HG02798 (cell line): Measurements from ENCODE around the gene TTYH1.

ENCODE experiments used
- ATAC-seq: cut with Tn5 transposase; IDR thresholded peaks from one replicate; pipeline ENCODE4 v1.9.1; 2021; ENCODE audit warnings: mild to moderate bottlenecking; ENCODE audit not compliant: unreplicated experiment, poor library complexity

Gene TTYH1

DNA sequence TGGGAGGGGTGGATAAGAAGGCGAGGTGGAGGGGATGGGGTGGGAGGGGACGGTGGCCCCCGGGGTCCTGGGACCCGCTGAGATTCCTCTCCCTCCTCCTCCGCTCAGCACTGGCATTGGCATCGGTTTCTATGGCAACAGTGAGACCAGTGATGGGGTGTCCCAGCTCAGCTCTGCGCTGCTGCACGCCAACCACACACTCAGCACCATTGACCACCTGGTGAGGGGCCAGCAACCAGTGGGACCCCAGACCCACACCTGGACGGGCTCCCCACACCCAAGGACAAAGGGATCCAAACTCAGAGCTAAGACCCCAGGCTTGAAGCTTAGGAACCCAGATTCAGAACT lies 5.9 kb downstream of the TTYH1 start:
- ATAC-seq: no peak

DNA sequence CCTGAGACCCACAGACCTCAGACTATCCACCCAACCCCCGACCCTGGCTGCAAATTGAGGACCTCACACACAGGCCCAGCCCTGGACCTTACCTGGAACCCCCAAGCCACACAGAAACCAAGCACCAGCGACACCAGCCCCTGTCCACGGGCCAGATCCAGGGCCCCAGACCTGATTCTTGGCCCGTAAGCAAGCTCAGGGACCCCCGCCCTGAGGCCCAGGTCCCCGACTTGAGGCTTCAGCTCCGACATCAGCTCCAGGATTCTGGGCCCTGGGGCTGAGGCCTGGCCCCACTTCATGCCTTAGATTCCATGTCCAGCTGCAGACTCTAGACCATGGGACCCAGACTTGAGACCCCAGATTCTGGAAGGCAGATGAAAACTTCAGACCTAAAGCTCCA lies 6.3 kb downstream of the TTYH1 start:
- no peak for ATAC-seq

DNA sequence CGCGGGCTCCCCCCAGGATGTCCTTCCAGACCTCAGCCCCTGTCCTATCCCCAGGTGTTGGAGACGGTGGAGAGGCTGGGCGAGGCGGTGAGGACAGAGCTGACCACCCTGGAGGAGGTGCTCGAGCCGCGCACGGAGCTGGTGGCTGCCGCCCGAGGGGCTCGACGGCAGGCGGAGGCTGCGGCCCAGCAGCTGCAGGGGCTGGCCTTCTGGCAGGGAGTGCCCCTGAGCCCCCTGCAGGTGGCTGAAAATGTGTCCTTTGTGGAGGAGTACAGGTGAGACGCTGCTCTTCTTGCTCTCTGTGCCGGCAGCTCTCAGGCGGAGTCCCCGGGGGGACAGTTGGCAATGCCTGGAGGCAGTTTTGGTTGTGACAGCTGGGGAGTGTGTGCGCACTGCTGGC lies 6.9 kb downstream of the TTYH1 start:
- ATAC-seq: no peak

DNA sequence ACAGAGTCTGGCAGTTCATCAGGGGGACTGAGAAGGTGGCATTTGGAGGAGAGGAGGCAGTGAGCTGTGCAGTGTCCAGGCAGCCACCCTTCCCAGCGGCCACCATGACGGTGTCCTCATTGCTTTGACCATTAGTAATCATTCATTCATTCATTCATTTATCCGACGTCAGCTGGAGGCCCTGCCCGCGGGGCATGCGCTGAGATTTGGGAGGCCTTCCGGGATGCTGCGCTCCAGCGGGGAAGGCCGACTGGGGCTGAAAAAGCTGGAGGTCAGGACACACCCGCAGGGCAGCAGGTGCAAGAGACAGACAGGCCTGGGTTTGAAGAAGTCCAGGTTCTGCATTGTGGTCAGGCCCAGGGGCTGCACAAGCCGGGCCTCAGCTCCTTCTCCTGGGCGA lies 8.9 kb downstream of the TTYH1 start:
- ATAC-seq: no peak

DNA sequence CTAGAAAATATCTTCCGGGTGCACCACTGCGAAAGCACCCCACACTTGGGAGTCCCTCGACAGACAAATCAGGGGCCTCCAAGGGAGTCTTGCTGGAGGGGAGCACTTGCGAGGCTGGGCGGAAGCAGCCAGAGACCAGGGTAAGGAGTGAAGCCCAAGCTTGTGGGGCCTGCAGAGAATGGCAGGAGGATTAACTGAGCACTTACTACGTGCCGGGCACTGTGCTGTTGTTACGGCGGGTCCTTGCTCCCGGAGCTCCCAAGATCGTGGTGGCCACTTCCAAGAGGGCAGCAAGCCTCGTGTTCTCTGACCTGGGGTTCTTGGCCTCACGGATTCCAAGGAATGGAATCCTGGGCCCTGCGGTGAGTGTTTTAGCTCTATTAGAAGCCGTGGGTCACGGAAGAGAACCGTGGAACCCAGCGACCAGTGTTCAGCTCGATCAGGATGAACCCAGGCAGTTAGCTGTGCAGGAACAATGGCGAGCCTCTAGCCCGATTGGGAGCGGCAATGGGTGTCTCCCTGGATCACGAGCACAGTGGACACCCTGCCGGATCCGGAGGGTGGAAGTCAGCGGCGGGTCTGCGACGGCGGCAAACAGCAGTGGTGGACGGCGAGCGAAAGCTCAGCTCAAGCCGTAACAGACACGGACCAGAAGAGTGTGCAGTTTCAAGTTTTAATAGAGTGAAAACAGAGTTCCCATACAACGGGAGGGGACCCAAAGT lies 9.6 kb downstream of the TTYH1 start:
- ATAC-seq: no peak

DNA sequence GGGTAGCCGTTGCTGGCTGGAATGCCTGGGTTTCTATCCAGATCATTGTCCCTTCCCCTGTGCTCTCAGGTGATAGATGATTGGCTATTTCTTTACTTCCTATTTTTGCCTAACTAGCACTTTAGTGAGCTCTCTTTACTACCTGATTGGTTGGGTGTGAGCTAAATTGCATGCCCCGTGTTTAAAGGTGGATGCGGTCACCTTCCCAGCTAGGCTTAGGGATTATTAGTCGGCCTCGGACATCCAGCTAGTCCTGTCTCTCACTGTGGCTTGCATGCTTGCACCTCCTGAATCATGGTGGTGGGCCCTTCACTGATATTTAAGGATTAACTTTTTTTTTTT lies 10.1 kb downstream of the TTYH1 start:
- ATAC-seq: no peak

DNA sequence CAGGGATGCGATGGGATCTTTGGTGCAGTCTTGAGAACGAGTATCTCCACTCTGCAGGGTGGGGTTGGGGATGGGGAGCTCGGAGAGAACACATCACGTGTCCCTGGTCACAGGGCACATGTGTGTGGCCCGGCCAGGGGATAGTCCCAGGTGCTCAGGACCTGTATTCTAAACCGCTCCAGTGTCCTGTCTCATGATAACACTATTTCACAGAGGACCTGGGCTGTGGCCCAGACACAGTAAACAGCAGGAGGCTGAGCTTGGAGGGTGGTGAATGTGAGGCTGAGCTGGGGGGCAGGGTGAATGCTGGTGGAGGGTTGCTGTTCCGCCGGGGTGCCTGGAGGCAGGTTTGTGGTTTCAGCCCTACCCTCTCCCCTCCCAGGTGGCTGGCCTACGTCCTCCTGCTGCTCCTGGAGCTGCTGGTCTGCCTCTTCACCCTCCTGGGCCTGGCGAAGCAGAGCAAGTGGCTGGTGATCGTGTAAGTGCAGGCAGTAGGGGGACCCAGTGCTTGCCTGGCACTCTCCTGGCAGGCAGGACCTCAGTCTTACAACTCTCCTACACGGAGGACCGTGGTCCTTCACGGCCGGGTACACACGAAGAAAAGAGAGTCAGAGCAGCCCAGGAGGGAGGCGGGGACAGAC lies 11.1 kb downstream of the TTYH1 start:
- no peak for ATAC-seq

DNA sequence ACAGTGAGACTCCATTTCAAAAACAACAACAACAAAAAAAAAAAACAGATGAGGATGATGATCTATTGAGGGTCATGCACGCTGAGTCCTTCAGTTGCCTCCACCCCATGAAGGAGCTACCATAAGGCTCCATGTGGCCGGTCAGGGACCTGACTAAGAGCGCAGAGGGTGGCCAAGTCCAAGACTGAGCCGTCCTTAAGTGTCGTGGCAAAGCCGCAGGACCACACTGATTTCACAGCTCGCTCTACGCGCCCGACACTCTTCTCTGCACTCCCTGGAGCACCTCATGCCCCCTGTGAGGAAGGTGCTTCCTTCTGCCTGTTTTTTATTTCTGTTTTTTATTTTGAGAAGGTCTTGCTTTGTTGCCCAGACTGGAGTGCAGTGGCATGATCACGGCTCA lies 12.3 kb downstream of the TTYH1 start:
- ATAC-seq: no peak

DNA sequence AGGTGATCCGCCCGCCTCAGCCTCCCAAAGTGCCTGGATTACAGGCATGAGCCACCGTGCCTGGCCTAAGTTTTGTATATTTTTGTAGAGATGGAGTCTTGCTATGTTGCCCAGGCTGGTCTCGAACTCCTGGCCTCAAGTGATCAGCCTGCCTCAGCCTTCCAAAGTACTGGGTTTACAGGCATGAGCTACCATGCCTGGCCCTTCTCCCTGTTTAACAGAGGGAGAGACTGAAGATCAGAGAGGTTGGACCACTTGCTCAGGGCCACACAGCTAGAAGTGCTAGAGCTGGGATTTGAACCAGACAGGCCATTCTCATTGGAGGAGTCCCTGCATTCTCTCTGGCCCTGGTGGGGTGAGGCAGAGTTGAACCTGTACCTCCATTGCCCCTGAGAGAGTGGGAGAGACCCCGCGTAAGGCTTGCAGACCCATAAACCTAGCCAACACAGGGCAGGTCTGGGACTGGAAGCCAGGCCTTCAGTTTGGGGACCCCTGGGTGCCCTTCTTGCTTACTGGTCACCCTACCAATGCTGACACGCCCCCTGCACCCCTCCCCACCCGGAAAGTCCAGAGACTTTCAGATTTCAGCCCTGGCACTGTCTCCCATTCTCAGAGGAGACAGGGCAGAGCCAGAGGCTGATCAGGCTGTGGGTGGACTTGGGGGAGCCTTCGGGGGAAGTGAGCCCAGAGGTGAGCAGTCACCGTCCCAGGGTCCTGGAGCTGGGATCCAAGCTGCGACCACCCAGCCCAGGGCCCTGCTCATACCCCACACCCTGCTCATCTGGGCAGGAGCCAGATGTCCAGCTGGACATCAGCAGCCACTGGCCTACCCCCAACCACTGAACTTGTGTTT lies 13.3 kb downstream of the TTYH1 start:
- ATAC-seq: no peak

DNA sequence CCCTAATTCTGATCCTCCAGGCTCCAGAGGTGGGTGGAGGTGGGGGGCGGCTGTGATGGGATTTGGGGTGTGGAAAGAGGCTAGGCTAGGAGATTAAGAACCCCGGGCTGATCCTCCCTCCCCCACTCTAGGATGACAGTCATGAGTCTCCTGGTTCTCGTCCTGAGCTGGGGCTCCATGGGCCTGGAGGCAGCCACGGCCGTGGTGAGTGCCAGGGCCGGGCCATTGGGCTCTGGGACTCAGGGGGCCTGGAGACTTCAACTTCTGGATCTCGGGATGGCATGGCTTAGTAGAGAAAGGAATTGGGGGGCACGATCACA lies 13.9 kb downstream of the TTYH1 start:
- ATAC-seq: no peak

DNA sequence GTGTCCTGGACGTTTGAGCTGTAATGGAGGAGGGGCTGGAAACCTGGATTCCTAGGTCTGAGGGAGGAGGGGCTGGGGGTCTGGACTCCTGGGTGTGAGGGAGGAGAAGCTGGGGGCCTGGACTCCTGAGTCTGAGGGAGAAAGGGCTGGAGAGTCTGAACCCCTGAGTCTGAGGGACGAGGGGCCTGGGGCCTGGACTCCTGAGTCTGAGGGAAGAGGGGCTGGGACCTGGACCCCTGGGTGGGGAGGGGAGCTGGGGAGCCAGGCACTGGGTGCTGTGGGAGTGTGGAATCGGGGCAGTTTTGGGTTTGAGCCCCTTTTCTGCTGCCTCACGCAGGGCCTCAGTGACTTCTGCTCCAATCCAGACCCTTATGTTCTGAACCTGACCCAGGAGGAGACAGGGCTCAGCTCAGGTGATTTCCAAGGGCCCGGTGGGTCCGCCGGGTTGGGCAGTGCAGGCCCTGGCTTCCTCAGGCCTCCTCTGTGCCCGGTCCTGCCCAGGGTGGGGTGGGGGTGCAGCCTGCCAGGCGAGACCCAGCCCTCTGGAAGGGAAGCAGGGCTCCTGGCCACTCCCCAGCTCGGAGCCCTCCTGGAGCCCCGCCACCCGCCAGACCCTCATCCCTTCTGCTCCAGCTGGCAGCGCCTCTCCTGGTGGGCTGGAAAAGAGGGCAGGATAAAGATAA lies 14.4 kb downstream of the TTYH1 start:
- ATAC-seq: no peak

DNA sequence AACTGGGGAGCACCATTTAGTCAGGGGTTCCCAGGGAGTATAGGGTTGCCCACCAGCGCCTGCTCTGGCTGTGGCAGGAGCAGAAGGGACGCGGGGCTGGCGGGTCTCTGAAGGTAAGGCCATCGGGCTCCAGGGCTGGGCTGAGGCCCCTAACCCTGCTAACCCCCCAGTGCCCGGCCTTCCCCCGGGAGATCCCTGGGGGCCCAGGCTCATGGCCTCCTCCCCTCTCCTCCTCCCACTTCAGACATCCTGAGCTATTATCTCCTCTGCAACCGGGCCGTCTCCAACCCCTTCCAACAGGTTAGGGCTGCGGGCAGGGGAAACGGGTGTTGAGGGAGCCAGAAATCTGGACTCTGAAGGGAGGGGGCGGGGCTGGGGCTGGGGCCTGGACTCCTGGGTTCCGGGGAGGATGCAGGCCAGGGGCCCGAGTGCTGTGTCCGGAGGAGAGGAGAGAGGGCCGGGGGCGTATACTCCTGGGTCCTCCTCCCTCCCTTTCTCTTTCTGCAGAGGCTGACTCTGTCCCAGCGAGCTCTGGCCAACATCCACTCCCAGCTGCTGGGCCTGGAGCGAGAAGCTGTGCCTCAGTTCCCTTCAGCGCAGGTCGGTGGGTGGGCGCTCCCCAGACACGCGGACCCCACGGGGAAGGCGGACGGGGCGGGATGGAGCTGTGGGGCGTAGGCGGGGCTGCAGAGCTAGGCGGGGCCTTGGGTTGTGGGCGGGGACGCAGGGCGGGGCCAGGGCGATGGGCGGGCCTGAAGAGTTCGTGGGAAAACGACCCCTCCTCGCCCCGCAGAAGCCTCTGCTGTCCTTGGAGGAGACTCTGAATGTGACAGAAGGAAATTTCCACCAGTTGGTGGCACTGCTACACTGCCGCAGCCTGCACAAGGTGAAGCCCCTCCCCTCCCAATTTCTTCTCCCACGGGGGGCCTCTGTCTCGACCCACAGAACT lies 15.3 kb downstream of the TTYH1 start:
- no peak for ATAC-seq

DNA sequence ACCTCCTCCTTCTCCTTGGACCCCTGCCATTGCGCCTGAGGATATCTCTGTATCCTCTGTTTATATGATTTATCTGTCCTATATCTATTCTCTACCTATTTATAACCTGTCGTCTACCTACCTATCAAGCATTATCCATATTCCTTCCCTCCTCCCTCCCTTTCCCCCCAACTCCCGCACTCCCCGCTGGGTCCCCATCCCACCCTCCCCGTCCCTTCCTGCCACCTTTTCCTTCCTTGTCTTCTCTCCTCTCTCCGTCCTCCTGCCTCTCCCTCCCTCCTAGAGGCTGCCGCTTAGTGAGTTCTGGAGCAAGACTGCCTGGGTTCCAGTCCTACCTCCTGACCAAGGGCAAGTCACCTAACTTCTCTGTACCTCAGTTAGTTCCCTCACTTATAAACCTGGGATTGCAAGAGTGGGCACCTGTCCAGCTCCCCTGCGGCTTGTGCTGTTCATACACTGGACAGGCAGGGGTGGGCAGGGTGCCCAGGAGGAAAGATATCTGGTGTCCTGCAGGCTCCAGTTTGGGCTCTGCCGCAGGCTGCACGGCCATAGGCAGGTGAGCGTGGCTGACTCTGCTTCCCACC lies 16.1 kb downstream of the TTYH1 start:
- no peak for ATAC-seq

DNA sequence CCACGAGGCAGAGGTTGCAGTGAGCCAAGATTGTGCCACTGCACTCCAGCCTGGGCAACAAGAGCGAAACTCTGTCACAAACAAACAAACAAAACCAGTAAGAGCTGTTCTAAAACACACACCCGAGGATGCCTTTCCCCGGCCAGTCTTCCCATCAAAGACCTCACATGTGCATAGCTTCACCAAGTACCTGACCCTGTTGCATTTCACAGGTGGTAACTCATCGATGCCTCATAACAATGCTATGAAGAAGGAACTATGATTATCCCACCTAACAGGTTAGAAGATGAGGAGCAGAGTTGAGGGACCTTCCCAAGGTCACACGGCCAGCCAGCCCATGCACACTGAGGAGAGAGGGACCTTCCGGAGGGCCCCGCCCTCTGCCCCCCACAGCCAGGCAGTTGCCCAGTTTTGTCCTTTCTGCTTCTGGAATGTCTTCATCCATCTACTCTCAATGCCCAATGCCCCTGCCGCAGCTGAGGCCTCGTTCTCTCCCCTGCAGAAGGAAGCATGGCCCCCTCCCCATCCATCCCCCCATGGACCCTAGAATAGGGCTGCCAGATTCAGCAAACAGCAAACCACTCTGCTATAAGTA lies 17.0 kb downstream of the TTYH1 start:
- no peak for ATAC-seq

DNA sequence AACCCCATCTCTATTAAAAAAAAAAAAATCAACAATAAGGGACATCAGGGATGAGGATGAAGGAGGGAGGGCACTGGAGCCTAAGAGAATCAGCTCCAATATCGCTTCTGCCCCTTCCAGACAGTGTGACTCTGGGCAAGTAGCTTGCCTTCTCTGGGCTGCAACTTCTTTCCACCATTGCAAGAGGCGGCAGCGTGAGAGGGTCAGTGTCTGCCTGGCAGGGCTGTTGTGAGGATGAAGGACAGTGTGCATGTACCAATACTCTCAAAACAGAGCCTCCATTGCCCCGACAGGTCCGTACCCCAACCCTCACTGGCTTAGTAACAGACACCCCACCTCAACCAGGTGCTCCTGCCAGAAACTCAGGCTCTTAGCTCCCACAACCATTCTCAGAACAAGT lies 18.4 kb downstream of the TTYH1 start:
- ATAC-seq: no peak

DNA sequence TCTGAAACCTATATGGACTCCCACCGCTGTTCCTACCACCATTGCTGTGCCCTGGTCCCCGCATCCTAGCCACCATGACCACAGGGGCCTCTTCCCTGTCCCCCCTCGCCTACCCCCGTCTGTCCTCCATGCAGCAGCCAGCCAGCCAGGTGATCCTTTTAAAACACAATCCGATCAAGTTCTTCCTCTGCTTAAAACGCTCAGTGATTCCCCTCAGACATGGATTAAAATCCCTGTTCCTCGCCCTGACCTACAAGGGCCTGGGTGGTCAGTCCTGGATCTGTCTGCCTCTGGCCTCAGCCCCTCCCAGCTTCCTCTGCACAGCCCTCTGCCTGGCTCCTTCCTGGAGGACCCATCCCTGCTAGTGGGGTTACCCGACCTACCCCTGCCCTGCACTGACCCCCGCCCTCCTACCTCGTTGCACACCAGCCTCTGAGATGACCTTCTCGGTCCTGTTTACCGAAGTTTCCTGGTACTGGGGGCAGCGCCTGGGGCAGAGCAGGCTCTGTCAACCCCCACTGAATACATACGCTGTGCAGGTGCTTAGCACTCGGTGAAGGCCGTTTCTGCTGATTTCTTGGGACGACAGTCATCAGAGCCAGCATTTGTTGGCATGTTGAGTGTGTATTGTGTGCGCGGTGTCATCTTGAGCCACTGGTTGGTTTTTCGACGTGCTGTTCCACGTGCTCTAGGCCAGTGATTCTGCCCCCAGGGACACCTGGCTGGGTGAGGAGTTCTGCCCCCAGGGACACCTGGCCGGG lies 19.0 kb downstream of the TTYH1 start:
- no peak for ATAC-seq

DNA sequence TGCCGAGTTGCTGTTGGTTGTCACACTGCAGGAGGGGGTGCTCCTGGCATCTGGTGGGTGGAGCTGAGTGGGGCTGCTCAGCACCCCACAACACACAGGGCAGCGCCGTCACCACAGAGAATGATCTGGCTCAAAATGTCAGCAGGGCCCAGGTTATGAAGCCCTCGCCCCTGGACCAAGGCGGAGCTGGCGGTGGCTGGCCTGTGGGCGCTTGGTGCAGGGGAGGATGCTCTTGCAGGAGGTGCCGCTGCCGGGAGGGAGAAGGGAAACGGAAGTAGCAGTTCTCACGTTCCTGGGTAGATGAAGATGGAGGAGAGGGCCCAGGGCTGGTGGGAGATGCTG lies 19.6 kb downstream of the TTYH1 start:
- ATAC-seq: no peak

DNA sequence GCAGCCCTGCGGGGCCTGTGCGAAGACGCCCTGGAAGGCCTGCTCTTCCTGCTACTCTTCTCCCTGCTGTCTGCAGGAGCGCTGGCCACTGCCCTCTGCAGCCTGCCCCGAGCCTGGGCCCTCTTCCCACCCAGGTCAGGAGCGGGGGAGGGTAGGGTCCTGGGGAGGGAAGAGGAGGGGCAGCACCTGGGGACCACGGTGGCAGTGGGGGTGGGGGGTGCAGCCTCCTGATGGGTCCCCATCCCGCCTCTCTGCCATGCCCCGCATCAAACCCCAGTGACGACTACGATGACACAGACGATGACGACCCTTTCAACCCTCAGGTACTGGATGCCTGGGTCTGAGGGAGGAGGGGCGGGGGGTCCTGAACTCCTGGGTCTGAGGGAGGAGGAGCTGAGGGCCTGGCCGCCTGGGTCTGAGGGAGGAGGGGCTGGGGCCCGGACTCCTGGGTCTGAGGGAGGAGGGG lies 20.3 kb downstream of the TTYH1 start:
- no peak for ATAC-seq
